Left lung (tissue), 10 donors: ENCODE results near the gene LYSET. TPM values are rescaled to one million over a fixed set of nuclear protein-coding genes. Genes with fewer than 3 reads are reported as not detected.

Source experiments
- ATAC-seq: fragments of 200-7000 bp; cut with Tn5 transposase; one replicate; pipeline ENCODE4 v1.9.1; 2020; ENCODE audit warnings: moderate library complexity
- DNase-seq, 4 donors: peaks; one replicate each; pipeline ENCODE4 v3.0.0-alpha.2; 2013 to 2020
- H3K27ac ChIP-seq, 2 donors: fragments of 200-600 bp; sonication (generic) in 1 of 2; one replicate each; pipeline versions ENCODE4 v1.5.0 to v1.8.0; 2020 to 2021
- H3K27me3 ChIP-seq, 2 donors: fragments of 200-600 bp; sonication (generic) in 1 of 2; one replicate each; pipeline versions ENCODE4 v1.5.0 to v1.8.0; 2020 to 2021
- H3K36me3 ChIP-seq, 2 donors: fragments of 200-600 bp; sonication (generic) in 1 of 2; one replicate each; pipeline versions ENCODE4 v1.5.0 to v1.8.0; 2020 to 2021
- H3K4me1 ChIP-seq, 2 donors: fragments of 200-600 bp; one replicate each; pipeline ENCODE4 v1.8.0; 2021
- H3K4me3 ChIP-seq, 2 donors: fragments of 200-600 bp; sonication (generic) in 1 of 2; one replicate each; pipeline versions ENCODE4 v1.5.0 to v1.8.0; 2020 to 2021; ENCODE audit warnings: mild to moderate bottlenecking in 1 of 2
- H3K9me3 ChIP-seq, 2 donors: fragments of 200-600 bp; sonication (generic) in 1 of 2; one replicate each; pipeline versions ENCODE4 v1.5.0 to v1.8.0; 2020 to 2021
- intact Hi-C, 2 donors: fragments of 100-400 bp; cut with DNase I; formaldehyde crosslinking; loops; one replicate each; pipeline versions ENCODE4 v1.11.2 to v1.14.2; 2022
- polyA plus RNA-seq, 6 donors: library from polyadenylated mRNA; unstranded; fragments of 120-200 nt; gene quantifications; one replicate each; pipeline ENCODE4 v1.2.1, GENCODE V29; 2013; ENCODE audit not compliant: insufficient read length in 6 of 6
- total RNA-seq, 2 donors: library from RNA; stranded (reverse); fragmentation: NEBNext Ultra II Directional; extraction: Animal tissue kit (Norgen Biotek cat#: 25700); gene quantifications; one replicate each; pipeline ENCODE4 v1.2.1, GENCODE V29; 2021
- TF ChIP-seq, protein P1 (sequence below), 2 donors: fragments of 200-600 bp; sonication (generic) in 1 of 2; IDR thresholded peaks; one replicate each; pipeline versions ENCODE4 v1.5.0 to v1.8.0; 2021; ENCODE audit warnings: antibody characterized with exemption in 2 of 2
- donor health status: DM: no; HTN: yes; CAD: no.
- donor health status: DM: no; HTN: no; CAD: no.

Gene LYSET
- total and polyA plus RNA-seq, 8 donors = 21.9 to 42.7 (median 23.9) TPM

DNA sequence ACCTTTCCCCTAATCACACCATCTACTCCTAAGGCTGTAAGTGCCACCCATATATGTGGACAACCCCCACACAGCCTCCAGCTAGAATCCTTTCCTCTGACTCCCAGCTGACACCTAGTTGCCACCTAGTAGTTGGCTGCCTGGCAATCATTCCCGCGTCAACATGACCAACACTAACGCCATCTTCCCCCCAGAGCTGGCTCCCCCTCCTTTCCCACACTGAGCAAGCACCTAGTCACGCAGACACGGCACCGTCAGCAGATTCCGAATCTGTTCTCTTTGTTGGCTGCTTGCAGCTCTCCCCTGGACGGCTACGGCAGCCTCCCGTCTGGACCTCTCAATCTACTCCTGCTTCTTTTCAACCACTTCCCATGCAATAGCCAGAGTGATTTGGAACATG, 49.7 kb downstream of the LYSET start:
- H3K9me3 ChIP-seq = no peaks in the 10 kb centered on the region
- no peak overlapping the region for H3K27ac ChIP-seq
- DNase-seq = no peak
- ATAC-seq = no peak
- H3K36me3 ChIP-seq = peaks cover 0 to 5% of the 10 kb centered on the region in 2 donors
- H3K27me3 ChIP-seq = peaks cover 0 to 19% of the 10 kb centered on the region in 2 donors
- TF ChIP-seq, protein P1, sequence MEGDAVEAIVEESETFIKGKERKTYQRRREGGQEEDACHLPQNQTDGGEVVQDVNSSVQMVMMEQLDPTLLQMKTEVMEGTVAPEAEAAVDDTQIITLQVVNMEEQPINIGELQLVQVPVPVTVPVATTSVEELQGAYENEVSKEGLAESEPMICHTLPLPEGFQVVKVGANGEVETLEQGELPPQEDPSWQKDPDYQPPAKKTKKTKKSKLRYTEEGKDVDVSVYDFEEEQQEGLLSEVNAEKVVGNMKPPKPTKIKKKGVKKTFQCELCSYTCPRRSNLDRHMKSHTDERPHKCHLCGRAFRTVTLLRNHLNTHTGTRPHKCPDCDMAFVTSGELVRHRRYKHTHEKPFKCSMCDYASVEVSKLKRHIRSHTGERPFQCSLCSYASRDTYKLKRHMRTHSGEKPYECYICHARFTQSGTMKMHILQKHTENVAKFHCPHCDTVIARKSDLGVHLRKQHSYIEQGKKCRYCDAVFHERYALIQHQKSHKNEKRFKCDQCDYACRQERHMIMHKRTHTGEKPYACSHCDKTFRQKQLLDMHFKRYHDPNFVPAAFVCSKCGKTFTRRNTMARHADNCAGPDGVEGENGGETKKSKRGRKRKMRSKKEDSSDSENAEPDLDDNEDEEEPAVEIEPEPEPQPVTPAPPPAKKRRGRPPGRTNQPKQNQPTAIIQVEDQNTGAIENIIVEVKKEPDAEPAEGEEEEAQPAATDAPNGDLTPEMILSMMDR (IDR thresholded peaks at IDR 0.05) = no peak
- H3K4me3 ChIP-seq = no peak overlapping the region
- peaks cover 0 to 9% of the 10 kb centered on the region in 2 donors for H3K4me1 ChIP-seq
- intact Hi-C loops = no loop called here

Other genes with a start within 250 kb of the LYSET start
- 100 to 1,000 TPM in 1 of 2 donors, 10 to 100 TPM in 1; 65.6 to 108 TPM for gene ITPK1, start 69.4 kb upstream of the LYSET start, total RNA-seq
- gene ITPK1, start 69.4 kb upstream of the LYSET start, polyA plus RNA-seq = 10 to 100 TPM; 18.1 to 22.5 (median 20.0) TPM
- 10 to 100 TPM; 20.3 to 28.9 TPM for gene MOAP1, start 420 bp upstream of the LYSET start, total RNA-seq
- 10 to 100 TPM; 31.2 to 37.0 (median 35.3) TPM for gene MOAP1, start 420 bp upstream of the LYSET start, polyA plus RNA-seq
- gene GON7, start 21.7 kb downstream of the LYSET start, total RNA-seq = 10 to 100 TPM; 12.2 to 12.9 TPM
- gene GON7, start 21.7 kb downstream of the LYSET start, polyA plus RNA-seq = 10 to 100 TPM; 11.7 to 16.5 (median 14.3) TPM
- gene UBR7, start 21.9 kb downstream of the LYSET start, total RNA-seq = 10 to 100 TPM; 19.4 to 21.2 TPM
- gene UBR7, start 21.9 kb downstream of the LYSET start, polyA plus RNA-seq = 10 to 100 TPM; 28.4 to 37.3 (median 32.4) TPM
- gene BTBD7, start 147.7 kb downstream of the LYSET start, total RNA-seq = 10 to 100 TPM; 32.1 to 35.9 TPM
- 10 to 100 TPM; 37.5 to 42.8 (median 39.5) TPM for gene BTBD7, start 147.7 kb downstream of the LYSET start, polyA plus RNA-seq
- gene COX8C, start 161.9 kb downstream of the LYSET start, total RNA-seq = not detected
- gene COX8C, start 161.9 kb downstream of the LYSET start, polyA plus RNA-seq = under 1 TPM in 4 of 6 donors, not detected in 2; 0.36 to 0.44 (median 0.40) TPM
- under 1 TPM; 0.13 to 0.20 TPM for gene UNC79, start 245.6 kb downstream of the LYSET start, total RNA-seq
- under 1 TPM; 0.35 to 0.65 (median 0.49) TPM for gene UNC79, start 245.6 kb downstream of the LYSET start, polyA plus RNA-seq